ENCODE results near the gene DPCD. TPM values are rescaled to one million over a fixed set of nuclear protein-coding genes. Genes with fewer than 3 reads are reported as not detected.

Gene DPCD
- total and polyA plus RNA-seq, 2 experiments from 2014 or later: 22.5 to 38.1 TPM

- no peak for DNase-seq (ENCODE audit: low spot score)
These were observed 70.9 kb downstream of the DPCD start for GRCh38 chr10:101658975-101659374.

More at GRCh38 chr10:101658975-101659374, 70.9 kb downstream of the DPCD start:
- no peaks in the 10 kb centered on the region for H3K9me3 Mint-ChIP-seq
- Histone ChIP-seq H3K4me2 (no peak overlapping the region), H3K9me2 (ENCODE audit: insufficient read depth) (no peaks in the 10 kb centered on the region), H3F3A (replicated peaks; ENCODE audit: low read depth) (no peaks in the 10 kb centered on the region), H3K4me3 (no peak overlapping the region), H3K4me1 (ENCODE audit: insufficient read depth) (peaks cover 17% of the 10 kb centered on the region), H4K20me1 (replicated peaks; ENCODE audit: insufficient read depth) (no peaks in the 10 kb centered on the region), H2AFZ (no peak overlapping the region), H3K36me3 (ENCODE audit: insufficient read depth) (no peaks in the 10 kb centered on the region; the same call in 1 of the 2 replicates), H3K27ac (ENCODE audit: low read depth) (no peak overlapping the region), H3K27me3 (ENCODE audit: insufficient read depth) (no peaks in the 10 kb centered on the region), H3K79me2 (replicated peaks; ENCODE audit: insufficient read depth) (no peaks in the 10 kb centered on the region)
- no peak overlapping the region for H3K4me3 Mint-ChIP-seq
- TF ChIP-seq REST (IDR thresholded peaks at IDR 0.05; ENCODE audit: unreplicated experiment) (no peak), POLR2AphosphoS5 (IDR thresholded peaks at IDR 0.05; ENCODE audit: low read depth) (no peak), CTCF (conservative IDR thresholded peaks at IDR 0.05; ENCODE audit: low read depth in 2 of 2) (no peak), NANOG (IDR thresholded peaks at IDR 0.05; ENCODE audit: borderline replicate concordance) (no peak), ETS1 (IDR thresholded peaks at IDR 0.05) (no peak), EZH2 (IDR thresholded peaks at IDR 0.05; ENCODE audit: low read depth, unreplicated experiment) (no peak), JUNB (IDR thresholded peaks at IDR 0.05; ENCODE audit: unreplicated experiment) (no peak), ZNF462 (CRISPR knock-in tag; IDR thresholded peaks at IDR 0.05) (no peak), STAT1 (IDR thresholded peaks at IDR 0.05; ENCODE audit: unreplicated experiment) (no peak), EZH2phosphoT487 (IDR thresholded peaks at IDR 0.05; ENCODE audit: unreplicated experiment) (no peak), ZNF114 (CRISPR knock-in tag; IDR thresholded peaks at IDR 0.05) (no peak), CREB1 (CRISPR knock-in tag; IDR thresholded peaks at IDR 0.05; ENCODE audit: low read depth) (no peak)
- H3K36me3 Mint-ChIP-seq (ENCODE audit: low read depth): no peaks in the 10 kb centered on the region
- peaks cover 31% of the 10 kb centered on the region for H3K4me1 Mint-ChIP-seq
- H3K27me3 Mint-ChIP-seq (ENCODE audit: insufficient read depth, low read depth, poor library complexity): peaks cover 5% of the 10 kb centered on the region
- no peak for ATAC-seq
- no peak overlapping the region for H3K27ac Mint-ChIP-seq

Measured in GM23338 (cell line).